T-helper 2 cell treated with Interferon-gamma antibody and Interleukin-4, amounts not matched to agents 5 μg/mL and 100 μg/mL, for 36 hours (primary cell): ENCODE results near the gene ADAMTS4.

Source experiments
- DNase-seq: peaks from one replicate; pipeline ENCODE4 v3.0.0; 2021; ENCODE audit warnings: low spot score
- H3K27ac Mint-ChIP-seq: one replicate; pipeline ENCODE4 v1.8.0; 2021; ENCODE audit warnings: mild to moderate bottlenecking, mixed read lengths
- H3K27me3 Mint-ChIP-seq: one replicate; pipeline ENCODE4 v1.8.0; 2021; ENCODE audit warnings: low read depth, mixed read lengths
- H3K36me3 Mint-ChIP-seq: one replicate; pipeline ENCODE4 v1.8.0; 2021; ENCODE audit warnings: low read depth, mixed read lengths
- H3K4me1 Mint-ChIP-seq: one replicate; pipeline ENCODE4 v1.8.0; 2021; ENCODE audit warnings: low read depth, mixed read lengths
- H3K4me3 Mint-ChIP-seq: one replicate; pipeline ENCODE4 v1.8.0; 2022; ENCODE audit warnings: mild to moderate bottlenecking, moderate library complexity, mixed read lengths
- H3K9me3 Mint-ChIP-seq: one replicate; pipeline ENCODE4 v1.8.0; 2021; ENCODE audit warnings: mixed read lengths

Gene ADAMTS4, protein sequence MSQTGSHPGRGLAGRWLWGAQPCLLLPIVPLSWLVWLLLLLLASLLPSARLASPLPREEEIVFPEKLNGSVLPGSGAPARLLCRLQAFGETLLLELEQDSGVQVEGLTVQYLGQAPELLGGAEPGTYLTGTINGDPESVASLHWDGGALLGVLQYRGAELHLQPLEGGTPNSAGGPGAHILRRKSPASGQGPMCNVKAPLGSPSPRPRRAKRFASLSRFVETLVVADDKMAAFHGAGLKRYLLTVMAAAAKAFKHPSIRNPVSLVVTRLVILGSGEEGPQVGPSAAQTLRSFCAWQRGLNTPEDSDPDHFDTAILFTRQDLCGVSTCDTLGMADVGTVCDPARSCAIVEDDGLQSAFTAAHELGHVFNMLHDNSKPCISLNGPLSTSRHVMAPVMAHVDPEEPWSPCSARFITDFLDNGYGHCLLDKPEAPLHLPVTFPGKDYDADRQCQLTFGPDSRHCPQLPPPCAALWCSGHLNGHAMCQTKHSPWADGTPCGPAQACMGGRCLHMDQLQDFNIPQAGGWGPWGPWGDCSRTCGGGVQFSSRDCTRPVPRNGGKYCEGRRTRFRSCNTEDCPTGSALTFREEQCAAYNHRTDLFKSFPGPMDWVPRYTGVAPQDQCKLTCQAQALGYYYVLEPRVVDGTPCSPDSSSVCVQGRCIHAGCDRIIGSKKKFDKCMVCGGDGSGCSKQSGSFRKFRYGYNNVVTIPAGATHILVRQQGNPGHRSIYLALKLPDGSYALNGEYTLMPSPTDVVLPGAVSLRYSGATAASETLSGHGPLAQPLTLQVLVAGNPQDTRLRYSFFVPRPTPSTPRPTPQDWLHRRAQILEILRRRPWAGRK

GRCh38 chr1:161198897-161199431 is at the start of gene ADAMTS4:
ADAMTS4 (minus strand) TSS chr1:161199054; CDS start chr1:161198627, 427 bp downstream.
- Mint-ChIP-seq H3K4me3 (no peak within 1 kb of the TSS), H3K27me3 (no peaks in the 10 kb centered on the region), H3K4me1 (peaks cover 33% of the 10 kb centered on the region), H3K27ac (peak within 1 kb of the TSS; percentile 96), H3K36me3 (peaks cover 9% of the 10 kb centered on the region), H3K9me3 (no peaks in the 10 kb centered on the region)
- DNase-seq: no peak

GRCh38 chr1:161244888-161245287 is 46.0 kb upstream of the ADAMTS4 start:
- Mint-ChIP-seq H3K27me3 (peaks cover 18% of the 10 kb centered on the region), H3K9me3 (no peaks in the 10 kb centered on the region), H3K27ac (no peak overlapping the region), H3K4me1 (no peaks in the 10 kb centered on the region), H3K36me3 (no peaks in the 10 kb centered on the region), H3K4me3 (no peak overlapping the region)
- no peak for DNase-seq

GRCh38 chr1:161242313-161242712 is 43.5 kb upstream of the ADAMTS4 start:
- H3K4me1 Mint-ChIP-seq: no peaks in the 10 kb centered on the region
- peaks cover 19% of the 10 kb centered on the region for H3K27me3 Mint-ChIP-seq
- H3K27ac Mint-ChIP-seq: no peak overlapping the region
- DNase-seq: no peak
- no peaks in the 10 kb centered on the region for H3K9me3 Mint-ChIP-seq
- H3K36me3 Mint-ChIP-seq: no peaks in the 10 kb centered on the region
- H3K4me3 Mint-ChIP-seq: no peak overlapping the region

GRCh38 chr1:161241682-161242081 is 42.8 kb upstream of the ADAMTS4 start:
- Mint-ChIP-seq H3K9me3 (no peaks in the 10 kb centered on the region), H3K4me1 (no peaks in the 10 kb centered on the region), H3K36me3 (no peaks in the 10 kb centered on the region), H3K4me3 (no peak overlapping the region), H3K27me3 (peaks cover 19% of the 10 kb centered on the region), H3K27ac (no peak overlapping the region)
- no peak for DNase-seq

DNA sequence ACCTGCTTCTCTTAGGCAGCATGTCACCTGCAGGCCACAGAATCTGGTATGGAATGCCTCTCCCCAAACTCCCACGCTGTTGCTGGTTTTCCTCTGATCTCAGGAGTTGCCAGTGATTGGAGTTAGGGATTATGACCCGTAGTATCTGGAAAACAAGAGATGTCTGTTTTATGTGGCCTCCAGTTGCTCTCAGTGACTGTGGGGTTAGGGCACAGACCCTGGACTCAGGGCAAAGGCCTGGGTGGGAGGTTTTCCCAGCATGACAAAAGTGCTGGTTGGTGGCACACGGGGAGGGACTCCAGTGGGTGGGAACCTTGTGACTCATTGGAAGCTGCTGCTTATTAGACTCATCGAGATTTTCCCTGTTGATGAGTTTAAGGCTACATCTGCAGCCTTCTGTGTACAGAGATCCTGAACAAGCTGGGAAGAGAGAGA is 39.2 kb upstream of the ADAMTS4 start, which contains the start of gene NR1I3:
Gene NR1I3 (minus strand): TSS at position 165 of the 435 bp plus-strand sequence. CDS start 1,638 bp downstream, outside the sequence.
- Mint-ChIP-seq H3K27ac (no peak within 1 kb of the TSS), H3K9me3 (no peaks in the 10 kb centered on the region), H3K27me3 (peaks cover 17% of the 10 kb centered on the region), H3K36me3 (no peaks in the 10 kb centered on the region), H3K4me1 (no peaks in the 10 kb centered on the region), H3K4me3 (no peak within 1 kb of the TSS)
- DNase-seq: no peak

DNA sequence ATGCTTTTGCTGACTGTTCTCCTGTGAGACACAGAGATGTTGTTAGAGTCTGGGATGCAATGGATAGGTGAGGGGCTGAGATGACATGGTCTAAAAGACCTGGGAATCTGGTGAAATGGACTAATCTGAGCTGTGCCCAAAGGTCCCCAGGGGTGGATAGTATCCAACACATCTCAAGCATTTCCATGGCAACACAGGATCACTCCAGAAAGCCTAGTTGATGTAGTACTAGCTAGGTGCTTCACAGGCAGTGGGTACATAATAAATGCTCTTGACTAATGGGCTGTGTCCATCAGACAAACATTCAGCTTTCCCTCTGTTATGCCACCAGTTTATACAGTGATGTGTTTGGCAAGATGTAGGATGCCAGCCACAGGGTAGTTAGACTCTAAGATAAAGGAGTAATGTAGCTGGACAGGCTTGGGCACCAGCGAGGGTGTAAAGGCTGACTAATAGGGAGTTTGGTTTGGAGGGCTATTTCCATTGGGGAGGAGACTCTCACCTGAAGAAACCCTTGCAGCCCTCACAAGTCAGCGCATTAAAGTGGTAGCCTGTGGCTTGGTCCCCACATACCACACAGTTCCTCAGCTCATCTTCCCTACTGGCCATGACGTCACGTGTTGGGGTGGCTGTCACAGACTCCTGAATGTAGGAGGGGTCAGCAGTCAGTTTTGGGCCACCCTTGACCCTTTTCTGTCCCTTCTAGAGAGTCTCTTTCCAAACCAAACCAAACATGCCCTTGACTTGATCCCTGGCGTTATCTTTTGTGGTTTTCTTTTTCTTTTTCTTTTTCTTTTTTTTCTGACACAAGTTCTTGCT is 37.3 kb upstream of the ADAMTS4 start:
- Mint-ChIP-seq H3K27me3 (peaks cover 7% of the 10 kb centered on the region), H3K36me3 (no peaks in the 10 kb centered on the region), H3K27ac (no peak overlapping the region), H3K4me1 (no peaks in the 10 kb centered on the region), H3K9me3 (no peaks in the 10 kb centered on the region), H3K4me3 (no peak overlapping the region)
- no peak for DNase-seq

DNA sequence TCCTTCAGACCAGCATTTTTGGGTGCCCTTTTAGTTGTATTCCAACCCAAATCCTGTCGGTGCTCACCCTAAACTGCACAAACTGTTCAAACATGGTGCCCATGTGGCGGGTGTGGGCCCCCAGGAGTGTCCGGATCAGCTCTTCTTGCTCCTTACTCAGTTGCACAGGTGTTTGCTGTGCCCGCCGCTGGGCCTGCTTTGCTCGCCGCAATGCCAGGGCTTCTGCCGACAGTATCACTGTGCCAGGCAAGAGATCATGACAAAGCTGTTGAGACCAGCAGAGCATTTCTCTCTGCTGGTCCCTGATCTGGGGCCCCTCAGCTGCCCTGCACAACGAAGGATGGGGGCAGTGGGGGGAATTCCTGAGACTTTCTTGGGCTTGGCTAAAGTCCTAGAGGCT is 34.2 kb upstream of the ADAMTS4 start:
- Mint-ChIP-seq H3K36me3 (peaks cover 19% of the 10 kb centered on the region), H3K27me3 (no peaks in the 10 kb centered on the region), H3K9me3 (no peaks in the 10 kb centered on the region), H3K27ac (no peak overlapping the region), H3K4me3 (no peak overlapping the region), H3K4me1 (no peaks in the 10 kb centered on the region)
- no peak for DNase-seq

DNA sequence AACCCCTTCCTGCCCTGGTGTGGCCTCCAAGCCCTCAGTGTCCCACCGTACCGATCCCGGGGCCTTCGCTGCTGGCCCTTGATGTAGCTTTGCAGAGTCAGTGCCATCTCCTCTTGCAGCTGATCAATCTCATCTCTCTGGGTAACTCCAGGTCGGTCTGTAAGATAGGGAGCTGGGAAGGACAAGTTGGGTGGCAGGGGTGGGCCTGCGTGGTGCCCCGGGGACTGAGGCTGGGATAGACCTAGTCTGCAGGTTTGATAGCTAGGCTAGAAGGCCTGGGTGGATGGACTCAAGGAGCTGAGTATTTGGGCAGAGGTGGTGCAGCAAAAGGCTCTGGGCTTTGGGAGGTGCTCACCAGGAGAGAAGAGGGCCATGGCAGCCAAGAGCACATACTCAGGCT is 31.9 kb upstream of the ADAMTS4 start:
- Mint-ChIP-seq H3K27ac (no peak overlapping the region), H3K4me1 (peaks cover 18% of the 10 kb centered on the region), H3K27me3 (no peaks in the 10 kb centered on the region), H3K36me3 (peaks cover 26% of the 10 kb centered on the region), H3K9me3 (no peaks in the 10 kb centered on the region), H3K4me3 (no peak overlapping the region)
- no peak for DNase-seq

DNA sequence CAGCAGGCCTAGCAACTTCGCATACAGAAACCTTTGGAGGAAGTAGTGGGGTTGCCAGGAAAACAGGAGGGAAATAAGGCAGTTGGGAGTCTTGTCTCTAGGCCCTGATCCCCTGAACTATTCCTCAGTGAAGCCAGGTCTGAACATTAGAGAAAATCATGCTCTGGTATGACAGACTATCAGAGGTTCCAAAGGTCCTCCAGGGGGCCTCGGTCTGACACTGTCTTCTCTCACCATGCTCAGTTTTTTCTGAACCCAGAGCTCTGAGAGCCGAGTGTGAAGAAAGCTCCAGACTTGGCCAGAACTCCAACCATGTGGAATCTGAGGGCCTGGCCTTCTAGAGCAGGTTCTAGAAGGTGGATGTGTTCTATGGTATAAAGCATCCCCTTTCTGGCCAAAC is 31.0 kb upstream of the ADAMTS4 start:
- H3K4me3 Mint-ChIP-seq: no peak overlapping the region
- H3K27me3 Mint-ChIP-seq: no peaks in the 10 kb centered on the region
- H3K9me3 Mint-ChIP-seq: no peaks in the 10 kb centered on the region
- peaks cover 26% of the 10 kb centered on the region for H3K36me3 Mint-ChIP-seq
- H3K4me1 Mint-ChIP-seq: peaks cover 23% of the 10 kb centered on the region
- no peak overlapping the region for H3K27ac Mint-ChIP-seq
- no peak for DNase-seq

DNA sequence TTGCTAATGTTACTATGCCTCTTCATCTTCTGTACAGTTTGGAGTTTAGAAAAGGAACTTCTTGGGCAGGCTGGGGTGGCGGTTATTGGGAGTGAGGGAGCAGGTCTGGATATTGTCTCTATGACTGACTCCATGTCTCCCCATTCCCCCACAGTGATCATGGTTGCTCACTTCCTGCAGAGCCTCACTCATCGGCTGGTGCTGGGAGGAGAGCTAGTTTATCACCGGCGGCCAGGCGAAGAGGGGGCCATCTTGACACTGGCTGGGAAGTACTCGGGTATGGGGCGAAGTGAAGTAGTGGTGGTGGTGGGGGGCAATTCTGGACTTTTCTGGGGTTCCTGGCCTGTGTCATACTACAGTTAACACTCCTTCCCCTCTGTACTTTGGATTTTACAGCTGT is 29.2 kb upstream of the ADAMTS4 start:
- H3K27me3 Mint-ChIP-seq: no peaks in the 10 kb centered on the region
- peak overlapping the region; percentile 39 for H3K27ac Mint-ChIP-seq
- H3K36me3 Mint-ChIP-seq: peaks cover 26% of the 10 kb centered on the region
- peaks cover 23% of the 10 kb centered on the region for H3K4me1 Mint-ChIP-seq
- H3K4me3 Mint-ChIP-seq: peak overlapping the region; percentile 99
- H3K9me3 Mint-ChIP-seq: no peaks in the 10 kb centered on the region
- DNase-seq: no peak

GRCh38 chr1:161227196-161227871 is 28.5 kb upstream of the ADAMTS4 start:
- peak; percentile 76 for DNase-seq
- peaks cover 23% of the 10 kb centered on the region for H3K4me1 Mint-ChIP-seq
- H3K4me3 Mint-ChIP-seq: peak overlapping the region; percentile 99
- peaks cover 26% of the 10 kb centered on the region for H3K36me3 Mint-ChIP-seq
- peak overlapping the region; percentile 99 for H3K27ac Mint-ChIP-seq
- H3K9me3 Mint-ChIP-seq: no peaks in the 10 kb centered on the region
- H3K27me3 Mint-ChIP-seq: no peaks in the 10 kb centered on the region

- Mint-ChIP-seq H3K9me3 (no peaks in the 10 kb centered on the region), H3K4me1 (peaks cover 23% of the 10 kb centered on the region), H3K27ac (peak overlapping the region; percentile 99), H3K36me3 (peaks cover 26% of the 10 kb centered on the region), H3K4me3 (peak overlapping the region; percentile 99), H3K27me3 (no peaks in the 10 kb centered on the region)
- no peak for DNase-seq
These were observed 27.9 kb upstream of the ADAMTS4 start for GRCh38 chr1:161226759-161227158.

DNA sequence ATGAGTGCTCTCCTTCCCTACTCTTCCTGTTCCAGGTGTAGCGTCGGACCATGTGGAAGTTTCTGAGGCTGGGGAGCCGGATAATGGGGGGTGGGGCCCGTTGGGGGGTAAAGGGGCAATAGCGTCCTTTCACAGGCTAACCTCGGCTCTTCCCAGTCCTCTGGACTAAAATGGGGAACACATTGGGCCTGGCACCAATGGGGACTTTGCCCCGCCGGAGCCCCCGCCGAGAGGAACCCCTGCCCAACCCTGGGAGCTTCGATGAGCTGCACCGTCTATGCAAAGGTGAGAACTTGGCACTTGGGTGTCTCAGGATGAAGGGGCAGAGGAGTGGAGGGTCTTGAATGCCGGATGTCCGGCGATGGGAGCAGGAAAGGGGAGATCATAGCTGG is 27.5 kb upstream of the ADAMTS4 start:
- H3K36me3 Mint-ChIP-seq: peaks cover 26% of the 10 kb centered on the region
- H3K9me3 Mint-ChIP-seq: no peaks in the 10 kb centered on the region
- H3K27me3 Mint-ChIP-seq: no peaks in the 10 kb centered on the region
- H3K4me3 Mint-ChIP-seq: peak overlapping the region; percentile 99
- H3K4me1 Mint-ChIP-seq: peaks cover 23% of the 10 kb centered on the region
- H3K27ac Mint-ChIP-seq: peak overlapping the region; percentile 99
- no peak for DNase-seq
